ENCODE data around the gene NDST3. TPM values are rescaled to one million over a fixed set of nuclear protein-coding genes. Genes with fewer than 3 reads are reported as not detected.

NDST3 gene
- total and polyA plus RNA-seq, 5 experiments from 2014 or later: 0.07 TPM; not detected in 4

DNA sequence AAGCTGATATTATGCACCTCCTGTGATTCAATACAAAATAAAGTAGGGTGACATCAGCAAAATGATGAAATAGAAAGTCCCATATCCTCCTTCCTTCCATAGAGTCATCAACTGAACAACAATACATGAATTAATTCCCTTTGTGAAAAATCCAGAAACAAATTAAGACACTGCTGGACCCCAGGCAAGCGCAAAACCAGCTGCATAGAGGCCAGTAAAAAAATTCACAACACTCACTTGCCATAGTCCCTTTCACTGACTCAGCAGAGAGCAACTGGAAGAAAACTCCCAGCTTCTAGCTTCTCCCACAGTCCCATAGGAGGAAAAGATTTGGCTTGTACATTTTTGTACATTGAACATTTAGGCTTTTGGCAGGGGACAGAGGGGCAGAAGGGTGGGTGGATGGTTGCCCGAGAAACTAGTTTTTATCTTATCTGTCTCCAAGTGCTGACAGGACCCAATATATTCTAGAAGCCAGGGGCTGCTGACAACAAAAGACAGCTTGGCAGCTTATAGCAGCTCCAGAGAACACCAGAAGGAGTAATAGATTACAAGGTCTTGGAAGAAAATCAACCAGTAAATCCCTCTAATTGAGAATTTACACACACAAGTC, 124.6 kb downstream of the NDST3 start:
- Mint-ChIP-seq H3K4me3 (no peak overlapping the region), H3K27ac (no peak overlapping the region), H3K36me3 (peaks cover 0 to 12% (median 0%) of the 10 kb centered on the region in 3 donors), H3K9me3 (peaks cover 7 to 28% (median 16%) of the 10 kb centered on the region in 9 donors), H3K27me3 (no peaks in the 10 kb centered on the region), H3K4me1 (no peaks in the 10 kb centered on the region)
- no peak for DNase-seq
- POLR2A ChIA-PET: no interaction called here
- no peak for ATAC-seq

DNA sequence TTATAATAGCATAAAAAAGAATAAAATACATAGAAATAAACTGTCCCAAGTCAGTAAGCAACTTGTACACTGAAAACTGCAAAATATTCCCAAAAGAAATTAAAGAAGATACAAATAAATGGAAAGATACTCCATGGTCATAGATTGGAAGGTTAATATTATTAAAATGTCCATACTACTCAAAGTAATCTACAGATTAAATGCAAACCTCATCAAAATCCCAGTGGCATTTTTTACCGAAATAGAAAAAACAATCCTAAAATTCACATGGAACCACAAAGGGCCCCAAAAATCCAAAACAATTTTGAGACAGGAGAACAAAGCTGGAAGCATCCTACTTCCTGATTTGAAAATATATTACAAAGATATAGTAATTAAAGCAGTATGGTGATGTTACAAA, 133.0 kb downstream of the NDST3 start:
- no peak for ATAC-seq
- no peak overlapping the region for H3K27ac Mint-ChIP-seq

DNA sequence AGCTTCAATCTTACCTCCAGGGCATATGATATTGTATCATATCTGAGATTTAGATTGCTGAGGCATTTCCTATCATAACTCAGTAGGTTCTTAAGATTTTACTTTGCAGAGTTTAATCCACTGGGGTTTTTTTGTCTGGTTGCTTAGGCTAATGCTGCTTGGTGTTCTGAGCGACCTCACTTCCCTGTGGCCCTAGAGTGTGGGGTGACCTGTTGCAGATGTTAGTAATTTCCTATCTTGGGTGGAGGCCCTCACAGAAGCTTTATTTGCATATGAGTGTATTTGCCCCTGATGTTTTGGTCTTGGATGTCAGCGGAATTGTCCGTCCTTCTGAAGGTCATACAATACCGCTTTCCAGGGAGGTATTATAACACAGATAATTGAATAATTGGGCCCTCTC, 137.1 kb downstream of the NDST3 start:
- Mint-ChIP-seq H3K27me3 (peaks cover 0 to 11% (median 0%) of the 10 kb centered on the region in 5 donors), H3K36me3 (peaks cover 0 to 1% (median 0%) of the 10 kb centered on the region in 3 donors), H3K4me3 (no peak overlapping the region), H3K27ac (no peak overlapping the region), H3K9me3 (peaks cover 0 to 10% (median 5%) of the 10 kb centered on the region in 9 donors), H3K4me1 (peaks cover 0 to 4% (median under 1%) of the 10 kb centered on the region in 4 donors)
- DNase-seq (no peak), ATAC-seq (no peak)
- POLR2A ChIA-PET: no interaction called here

More for the DNA sequence above, 133.0 kb downstream of the NDST3 start:
- Mint-ChIP-seq H3K9me3 (peaks cover 0 to 36% (median 11%) of the 10 kb centered on the region in 9 donors), H3K4me1 (no peaks in the 10 kb centered on the region), H3K4me3 (no peak overlapping the region), H3K36me3 (peaks cover 0 to 1% (median 0%) of the 10 kb centered on the region in 3 donors), H3K27me3 (peaks cover 0 to 3% (median 0%) of the 10 kb centered on the region in 5 donors)
- POLR2A ChIA-PET: no interaction called here
- no peak for DNase-seq

DNA sequence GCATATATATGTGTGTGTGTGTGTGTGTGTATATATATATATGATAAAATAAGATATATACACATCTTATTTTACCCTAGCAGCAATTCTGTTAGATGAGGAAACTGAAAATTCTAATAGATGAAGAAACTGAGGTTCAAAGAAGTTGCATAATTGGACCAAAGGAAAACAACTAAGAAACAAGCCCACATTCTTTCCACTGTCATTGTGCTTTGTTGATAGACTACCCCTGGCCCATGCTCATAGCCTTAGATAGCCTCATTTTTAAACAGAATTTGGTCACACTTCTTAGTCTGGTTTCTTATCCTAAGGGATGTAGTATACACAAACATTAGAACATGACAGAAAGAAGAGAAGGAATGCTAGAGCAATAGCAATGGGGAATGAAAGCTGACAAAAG, 138.8 kb downstream of the NDST3 start:
- no peak for DNase-seq
- Mint-ChIP-seq H3K27ac (no peak overlapping the region), H3K36me3 (no peaks in the 10 kb centered on the region), H3K4me1 (peaks cover 0 to 4% (median under 1%) of the 10 kb centered on the region in 4 donors), H3K9me3 (peaks cover 0 to 4% (median 0%) of the 10 kb centered on the region in 9 donors), H3K4me3 (no peak overlapping the region), H3K27me3 (peaks cover 0 to 11% (median 1%) of the 10 kb centered on the region in 5 donors)
- POLR2A ChIA-PET: no interaction called here
- no peak for ATAC-seq

DNA sequence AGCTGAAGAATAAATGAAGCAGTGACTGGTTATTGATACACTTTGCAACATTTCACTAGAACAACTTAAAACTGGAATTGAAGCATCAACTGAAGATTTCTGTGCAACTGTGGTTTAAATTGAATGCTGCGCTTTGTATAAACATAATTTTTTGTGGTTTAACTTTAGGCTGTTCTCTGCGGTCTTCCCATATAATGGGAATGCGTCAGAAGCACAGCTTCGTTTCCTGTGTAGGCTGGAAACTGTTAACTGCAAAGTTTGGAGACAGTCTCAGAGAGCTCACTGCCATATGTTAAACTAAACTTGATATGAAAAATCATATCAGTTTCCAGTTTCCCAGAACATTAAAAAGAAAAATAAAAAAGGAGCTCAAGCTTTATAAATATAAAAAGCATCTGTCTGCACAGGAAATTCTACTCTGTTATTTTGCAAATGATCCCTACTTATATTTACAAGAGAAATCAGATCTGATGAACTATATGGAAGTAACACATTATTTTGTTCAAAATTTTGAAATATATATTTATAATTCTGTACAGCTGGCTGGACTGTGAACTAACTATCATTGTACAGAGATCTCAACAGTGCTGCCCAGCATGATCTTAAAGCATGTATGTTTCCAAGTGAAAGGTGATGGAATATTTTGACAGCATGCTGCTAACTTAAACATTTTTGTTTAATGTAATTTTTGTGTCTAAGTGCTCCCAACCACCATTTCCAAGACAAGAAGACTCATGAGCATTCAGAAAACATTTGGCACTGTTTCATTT, 139.9 kb downstream of the NDST3 start:
- H3K4me3 Mint-ChIP-seq: no peak overlapping the region
- no peaks in the 10 kb centered on the region for H3K9me3 Mint-ChIP-seq
- DNase-seq (peak in 3 of 10 donors; percentile 0 to 7 (median 0)), ATAC-seq (no peak)
- POLR2A ChIA-PET: no interaction called here
- H3K4me1 Mint-ChIP-seq: peaks cover 0 to 4% (median under 1%) of the 10 kb centered on the region in 4 donors
- no peaks in the 10 kb centered on the region for H3K36me3 Mint-ChIP-seq
- no peak overlapping the region for H3K27ac Mint-ChIP-seq
- H3K27me3 Mint-ChIP-seq: peaks cover 0 to 11% (median 1%) of the 10 kb centered on the region in 5 donors

DNA sequence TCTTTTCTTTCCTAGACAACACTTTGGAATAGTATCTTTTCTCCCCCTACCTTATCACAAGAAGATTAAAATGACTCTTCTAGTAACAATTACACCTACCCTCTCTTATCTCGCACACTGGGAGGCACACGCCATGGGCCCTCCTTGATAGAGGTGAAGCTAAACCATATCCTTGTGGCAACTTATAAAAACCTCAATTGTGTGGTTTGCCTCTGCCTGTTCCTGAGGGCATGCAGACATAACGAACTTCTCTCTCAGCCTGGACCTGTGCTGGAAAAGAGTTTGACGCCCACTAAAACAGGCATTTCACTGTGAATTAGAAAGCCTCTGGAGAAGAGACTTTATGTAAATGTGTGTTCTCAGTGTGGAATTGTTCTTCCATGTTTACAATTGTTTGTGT, 141.2 kb downstream of the NDST3 start:
- ATAC-seq (no peak), DNase-seq (no peak)
- Mint-ChIP-seq H3K36me3 (no peaks in the 10 kb centered on the region), H3K4me3 (no peak overlapping the region), H3K4me1 (peaks cover 0 to 4% (median under 1%) of the 10 kb centered on the region in 4 donors), H3K27ac (no peak overlapping the region), H3K9me3 (no peaks in the 10 kb centered on the region), H3K27me3 (peaks cover 0 to 11% (median 1%) of the 10 kb centered on the region in 5 donors)
- POLR2A ChIA-PET: no interaction called here

DNA sequence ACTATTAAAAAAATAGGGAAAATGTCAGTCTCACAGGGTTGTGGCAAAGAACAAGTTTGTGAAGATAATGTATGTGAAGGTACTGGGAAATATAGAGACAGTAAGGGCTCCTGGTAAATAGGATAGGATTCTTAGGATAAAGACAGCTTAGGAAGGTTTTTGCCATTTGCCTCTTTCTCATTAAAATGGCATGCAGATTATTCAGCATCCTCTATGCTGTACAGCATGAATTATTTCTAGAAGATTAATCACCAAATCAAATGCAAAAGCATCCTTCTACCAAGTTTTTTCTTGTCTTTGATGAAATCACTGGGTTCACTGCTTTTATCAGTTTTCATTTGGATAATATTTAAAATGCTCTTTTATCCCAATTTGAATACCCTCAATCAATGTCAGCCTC, 142.8 kb downstream of the NDST3 start:
- peaks cover 0 to 3% (median 0%) of the 10 kb centered on the region in 9 donors for H3K9me3 Mint-ChIP-seq
- H3K27ac Mint-ChIP-seq: no peak overlapping the region
- peaks cover 0 to 4% (median under 1%) of the 10 kb centered on the region in 4 donors for H3K4me1 Mint-ChIP-seq
- ATAC-seq: no peak
- peaks cover 0 to 11% (median 1%) of the 10 kb centered on the region in 5 donors for H3K27me3 Mint-ChIP-seq
- no peak overlapping the region for H3K4me3 Mint-ChIP-seq
- POLR2A ChIA-PET: no interaction called here
- DNase-seq: no peak
- H3K36me3 Mint-ChIP-seq: no peaks in the 10 kb centered on the region

DNA sequence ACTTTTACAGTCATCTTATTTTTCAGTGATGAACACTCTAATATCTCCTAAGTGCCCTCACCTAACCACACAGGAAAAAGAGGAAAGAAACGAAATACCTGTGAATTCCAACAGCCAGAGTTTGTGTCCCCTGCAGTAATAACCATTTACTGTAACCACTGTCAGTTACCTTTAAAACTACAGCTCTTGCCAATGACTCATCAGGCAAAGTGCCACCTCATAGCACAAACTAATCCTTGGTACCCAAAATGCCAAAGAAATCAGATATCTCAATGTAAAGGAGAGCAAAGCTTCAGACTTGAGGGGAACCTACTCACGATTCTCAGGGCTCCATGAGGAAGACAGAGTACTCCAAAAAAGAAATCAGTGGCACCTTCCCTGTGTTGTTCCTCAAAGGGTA, 146.5 kb downstream of the NDST3 start:
- POLR2A ChIA-PET: no interaction called here
- Mint-ChIP-seq H3K4me1 (no peaks in the 10 kb centered on the region), H3K36me3 (no peaks in the 10 kb centered on the region)

DNA sequence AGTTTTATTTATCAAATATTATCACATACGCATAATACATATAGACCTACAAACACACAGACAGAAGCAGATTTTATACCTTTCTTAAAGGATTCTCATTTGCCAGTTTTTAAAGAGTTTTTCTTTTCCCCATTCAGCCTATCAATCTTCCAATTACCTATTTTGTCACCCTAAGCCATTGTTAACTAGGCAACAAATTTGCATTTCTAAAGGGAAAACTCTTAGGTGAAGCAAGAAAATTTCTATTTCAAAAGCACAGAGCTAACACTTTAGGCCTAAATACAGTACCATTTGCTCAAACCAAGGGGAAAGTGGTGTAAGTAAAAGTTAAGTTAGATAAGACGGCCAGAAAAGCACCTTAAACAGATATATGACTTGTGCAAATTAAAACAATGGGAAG, 156.6 kb downstream of the NDST3 start:
- POLR2A ChIA-PET: no interaction called here
- ATAC-seq: no peak

More for the DNA sequence above, 146.5 kb downstream of the NDST3 start:
- Mint-ChIP-seq H3K9me3 (peaks cover 0 to 3% (median 0%) of the 10 kb centered on the region in 9 donors), H3K4me3 (no peak overlapping the region), H3K27ac (no peak overlapping the region), H3K27me3 (peaks cover 0 to 2% (median 0%) of the 10 kb centered on the region in 5 donors)
- ATAC-seq (no peak), DNase-seq (no peak)

DNA sequence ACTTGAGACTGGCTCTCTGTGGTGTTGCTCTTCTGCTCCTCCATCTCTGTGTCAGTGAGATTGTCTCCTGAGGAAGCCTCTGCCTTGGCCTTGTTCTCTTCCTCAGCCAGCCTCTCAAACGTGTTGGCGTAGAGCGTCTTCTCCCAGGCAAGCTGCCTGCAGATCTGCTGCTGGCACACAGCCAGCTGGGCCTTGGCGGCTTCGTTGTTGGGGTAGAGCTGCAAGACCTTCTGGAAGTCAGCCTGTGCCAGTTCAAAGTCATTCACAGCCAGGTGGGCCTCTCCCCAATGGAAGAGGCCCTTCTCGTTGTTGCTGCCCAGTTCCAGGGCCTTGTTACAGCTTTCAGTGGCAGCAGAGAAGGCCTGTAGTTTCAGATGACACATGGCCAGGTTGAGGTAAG, 159.1 kb downstream of the NDST3 start:
- no peaks in the 10 kb centered on the region for H3K27me3 Mint-ChIP-seq
- DNase-seq (no peak), ATAC-seq (no peak)
- no peak overlapping the region for H3K27ac Mint-ChIP-seq
- no peaks in the 10 kb centered on the region for H3K36me3 Mint-ChIP-seq
- H3K4me1 Mint-ChIP-seq: no peaks in the 10 kb centered on the region
- POLR2A ChIA-PET: no interaction called here
- H3K4me3 Mint-ChIP-seq: no peak overlapping the region
- H3K9me3 Mint-ChIP-seq: peaks cover 0 to 28% (median 4%) of the 10 kb centered on the region in 9 donors

More for the DNA sequence above, 156.6 kb downstream of the NDST3 start:
- no peak for DNase-seq
- Mint-ChIP-seq H3K36me3 (no peaks in the 10 kb centered on the region), H3K4me3 (no peak overlapping the region), H3K27me3 (no peaks in the 10 kb centered on the region), H3K27ac (no peak overlapping the region), H3K9me3 (peaks cover 0 to 17% (median 3%) of the 10 kb centered on the region in 9 donors), H3K4me1 (no peaks in the 10 kb centered on the region)

DNA sequence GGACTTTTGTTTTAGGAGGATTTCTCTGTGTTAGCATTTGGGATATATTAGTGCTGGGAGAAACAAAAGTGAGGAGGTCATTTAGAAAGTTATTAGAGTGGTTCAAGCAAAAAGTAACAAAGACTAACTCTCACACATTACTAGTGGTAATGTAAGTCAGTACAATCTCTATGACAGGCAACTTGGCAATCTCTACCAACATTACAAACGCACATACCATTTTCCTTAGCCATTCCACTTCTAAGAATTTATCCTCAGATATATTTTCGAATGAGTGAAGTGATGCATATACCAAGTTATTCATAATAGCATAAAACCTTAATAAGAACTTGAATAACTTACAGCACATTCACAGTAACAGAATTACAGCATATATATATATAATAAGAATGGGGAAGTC, 172.3 kb downstream of the NDST3 start:
- Mint-ChIP-seq H3K9me3 (peaks cover 4 to 20% (median 13%) of the 10 kb centered on the region in 9 donors), H3K27me3 (peaks cover 0 to 5% (median 0%) of the 10 kb centered on the region in 5 donors), H3K36me3 (peaks cover 0 to 12% (median 10%) of the 10 kb centered on the region in 3 donors), H3K27ac (no peak overlapping the region), H3K4me1 (no peaks in the 10 kb centered on the region), H3K4me3 (no peak overlapping the region)
- POLR2A ChIA-PET: no interaction called here
- ATAC-seq (no peak), DNase-seq (no peak)

DNA sequence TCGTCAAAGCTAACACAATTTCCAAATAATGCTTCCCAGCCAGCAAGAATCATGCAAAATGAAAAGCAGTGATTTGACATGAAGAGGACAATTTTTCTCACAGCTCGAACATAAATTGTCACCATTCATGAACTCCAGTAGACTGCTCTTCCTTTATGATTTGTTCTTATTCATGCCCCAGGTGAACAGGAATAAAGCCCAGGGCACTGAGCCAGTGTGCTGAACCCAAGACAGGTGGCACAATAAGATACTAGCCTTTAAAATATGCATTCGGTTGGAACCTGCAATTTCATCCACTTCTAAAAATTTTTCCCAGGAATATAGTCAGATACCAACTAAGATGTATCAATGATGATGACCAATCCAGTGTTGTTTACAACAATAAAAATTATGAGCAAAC, 178.8 kb downstream of the NDST3 start:
- POLR2A ChIA-PET: no interaction called here
- Mint-ChIP-seq H3K27me3 (peaks cover 0 to 5% (median 0%) of the 10 kb centered on the region in 5 donors), H3K27ac (no peak overlapping the region), H3K4me3 (no peak overlapping the region), H3K9me3 (no peaks in the 10 kb centered on the region), H3K36me3 (no peaks in the 10 kb centered on the region), H3K4me1 (no peaks in the 10 kb centered on the region)
- no peak for DNase-seq
- no peak for ATAC-seq

DNA sequence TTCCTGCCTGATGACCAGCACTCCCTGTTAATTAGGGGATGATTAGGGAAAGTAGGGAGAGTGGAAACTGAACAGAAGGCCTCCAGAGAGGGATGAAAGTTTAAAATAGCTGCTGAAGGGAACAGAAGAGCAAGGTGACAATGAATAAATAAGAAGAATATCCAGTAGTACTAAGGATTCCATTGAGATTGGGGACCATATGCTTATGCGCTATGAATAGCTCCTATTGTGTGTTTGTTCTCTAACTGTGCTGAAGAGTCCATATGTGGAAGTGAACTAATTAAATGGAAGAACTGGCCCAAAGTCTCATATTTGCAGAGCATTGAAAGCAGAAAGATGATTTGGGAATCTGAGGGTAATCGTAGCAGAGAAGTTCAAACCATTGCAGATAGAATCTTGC, 181.5 kb downstream of the NDST3 start:
- H3K36me3 Mint-ChIP-seq: no peaks in the 10 kb centered on the region
- POLR2A ChIA-PET: no interaction called here
- DNase-seq: no peak
- no peak overlapping the region for H3K27ac Mint-ChIP-seq
- H3K4me3 Mint-ChIP-seq: no peak overlapping the region
- peaks cover 0 to 2% (median 0%) of the 10 kb centered on the region in 5 donors for H3K27me3 Mint-ChIP-seq
- no peaks in the 10 kb centered on the region for H3K9me3 Mint-ChIP-seq
- no peaks in the 10 kb centered on the region for H3K4me1 Mint-ChIP-seq
- ATAC-seq: no peak

All from naive thymus-derived CD8-positive, alpha-beta T cell (primary cell).